ENCODE results near the gene TNS3. TPM values are rescaled to one million over a fixed set of nuclear protein-coding genes. Genes with fewer than 3 reads are reported as not detected.

TNS3 gene
- total RNA-seq, 2 donors from 2014 or later: 2.3 to 2.6 TPM

- Mint-ChIP-seq H3K4me1 (no peaks in the 10 kb centered on the region), H3K36me3 (ENCODE audit: low read depth) (no peaks in the 10 kb centered on the region), H3K27me3 (no peaks in the 10 kb centered on the region), H3K27ac (no peak overlapping the region), H3K4me3 (no peak overlapping the region)
- no peaks in the 10 kb centered on the region for H3K9me3 ChIP-seq (ENCODE audit: control insufficient read depth, low read length, poor library complexity, severe bottlenecking)
- ATAC-seq (no peak), DNase-seq (no peak)
Observed at GRCh38 chr7:47557317-47557693, 24.6 kb downstream of the TNS3 start.

- H3K4me3 Mint-ChIP-seq: no peak overlapping the region
Observed at GRCh38 chr7:47556511-47557180, 25.3 kb downstream of the TNS3 start.

GRCh38 chr7:47553309-47553708 is 28.6 kb downstream of the TNS3 start:
- H3K9me3 ChIP-seq (ENCODE audit: control insufficient read depth, low read length, poor library complexity, severe bottlenecking): no peaks in the 10 kb centered on the region
- Mint-ChIP-seq H3K27ac (no peak overlapping the region), H3K4me3 (no peak overlapping the region), H3K4me1 (no peaks in the 10 kb centered on the region), H3K27me3 (no peaks in the 10 kb centered on the region), H3K36me3 (ENCODE audit: low read depth) (no peaks in the 10 kb centered on the region)
- DNase-seq (no peak), ATAC-seq (no peak)

More at GRCh38 chr7:47556511-47557180, 25.3 kb downstream of the TNS3 start:
- no peaks in the 10 kb centered on the region for H3K9me3 ChIP-seq (ENCODE audit: control insufficient read depth, low read length, poor library complexity, severe bottlenecking)
- H3K4me1 Mint-ChIP-seq: no peaks in the 10 kb centered on the region
- H3K27me3 Mint-ChIP-seq: no peaks in the 10 kb centered on the region
- ATAC-seq (no peak), DNase-seq (no peak)
- no peak overlapping the region for H3K27ac Mint-ChIP-seq
- no peaks in the 10 kb centered on the region for H3K36me3 Mint-ChIP-seq (ENCODE audit: low read depth)

GRCh38 chr7:47552621-47553020 is 29.3 kb downstream of the TNS3 start:
- DNase-seq (no peak), ATAC-seq (no peak)
- Mint-ChIP-seq H3K36me3 (ENCODE audit: low read depth) (no peaks in the 10 kb centered on the region), H3K4me3 (no peak overlapping the region), H3K27me3 (no peaks in the 10 kb centered on the region), H3K27ac (no peak overlapping the region), H3K4me1 (no peaks in the 10 kb centered on the region)
- no peaks in the 10 kb centered on the region for H3K9me3 ChIP-seq (ENCODE audit: control insufficient read depth, low read length, poor library complexity, severe bottlenecking)

- no peak overlapping the region for H3K4me3 Mint-ChIP-seq
- no peaks in the 10 kb centered on the region for H3K9me3 ChIP-seq (ENCODE audit: control insufficient read depth, low read length, poor library complexity, severe bottlenecking)
- no peak overlapping the region for H3K27ac Mint-ChIP-seq
- no peaks in the 10 kb centered on the region for H3K27me3 Mint-ChIP-seq
- ATAC-seq (no peak), DNase-seq (no peak)
- no peaks in the 10 kb centered on the region for H3K4me1 Mint-ChIP-seq
- no peaks in the 10 kb centered on the region for H3K36me3 Mint-ChIP-seq (ENCODE audit: low read depth)
Observed at GRCh38 chr7:47551668-47552440, 30.1 kb downstream of the TNS3 start.

- Mint-ChIP-seq H3K27ac (no peak overlapping the region), H3K4me3 (no peak overlapping the region), H3K27me3 (no peaks in the 10 kb centered on the region), H3K36me3 (ENCODE audit: low read depth) (no peaks in the 10 kb centered on the region), H3K4me1 (no peaks in the 10 kb centered on the region)
- DNase-seq (no peak), ATAC-seq (no peak)
- H3K9me3 ChIP-seq (ENCODE audit: control insufficient read depth, low read length, poor library complexity, severe bottlenecking): no peaks in the 10 kb centered on the region
Observed at GRCh38 chr7:47550788-47551470, 31.0 kb downstream of the TNS3 start.

- H3K9me3 ChIP-seq (ENCODE audit: control insufficient read depth, low read length, poor library complexity, severe bottlenecking): no peaks in the 10 kb centered on the region
- no peaks in the 10 kb centered on the region for H3K27me3 Mint-ChIP-seq
- H3K4me1 Mint-ChIP-seq: no peaks in the 10 kb centered on the region
- no peak overlapping the region for H3K4me3 Mint-ChIP-seq
- H3K36me3 Mint-ChIP-seq (ENCODE audit: low read depth): no peaks in the 10 kb centered on the region
- DNase-seq (no peak), ATAC-seq (no peak)
- no peak overlapping the region for H3K27ac Mint-ChIP-seq
Observed at GRCh38 chr7:47549916-47550315, 32.0 kb downstream of the TNS3 start.

GRCh38 chr7:47549397-47549796 is 32.5 kb downstream of the TNS3 start:
- ATAC-seq: no peak
- Mint-ChIP-seq H3K4me3 (no peak overlapping the region), H3K27me3 (no peaks in the 10 kb centered on the region), H3K27ac (no peak overlapping the region), H3K4me1 (no peaks in the 10 kb centered on the region), H3K36me3 (ENCODE audit: low read depth) (no peaks in the 10 kb centered on the region)
- H3K9me3 ChIP-seq (ENCODE audit: control insufficient read depth, low read length, poor library complexity, severe bottlenecking): no peaks in the 10 kb centered on the region
- no peak for DNase-seq

GRCh38 chr7:47548546-47548945 is 33.4 kb downstream of the TNS3 start:
- no peaks in the 10 kb centered on the region for H3K9me3 ChIP-seq (ENCODE audit: control insufficient read depth, low read length, poor library complexity, severe bottlenecking)
- H3K27ac Mint-ChIP-seq: no peak overlapping the region
- ATAC-seq (no peak), DNase-seq (no peak)
- no peaks in the 10 kb centered on the region for H3K27me3 Mint-ChIP-seq
- H3K36me3 Mint-ChIP-seq (ENCODE audit: low read depth): no peaks in the 10 kb centered on the region
- H3K4me3 Mint-ChIP-seq: no peak overlapping the region
- H3K4me1 Mint-ChIP-seq: no peaks in the 10 kb centered on the region

GRCh38 chr7:47546733-47547494 is 35.0 kb downstream of the TNS3 start:
- DNase-seq (no peak), ATAC-seq (no peak)
- no peaks in the 10 kb centered on the region for H3K9me3 ChIP-seq (ENCODE audit: control insufficient read depth, low read length, poor library complexity, severe bottlenecking)
- no peak overlapping the region for H3K27ac Mint-ChIP-seq
- no peaks in the 10 kb centered on the region for H3K27me3 Mint-ChIP-seq
- no peaks in the 10 kb centered on the region for H3K4me1 Mint-ChIP-seq
- H3K36me3 Mint-ChIP-seq (ENCODE audit: low read depth): no peaks in the 10 kb centered on the region
- no peak overlapping the region for H3K4me3 Mint-ChIP-seq

GRCh38 chr7:47546171-47546570 is 35.7 kb downstream of the TNS3 start:
- H3K27me3 Mint-ChIP-seq: no peaks in the 10 kb centered on the region
- no peaks in the 10 kb centered on the region for H3K4me1 Mint-ChIP-seq

GRCh38 chr7:47544416-47544815 is 37.5 kb downstream of the TNS3 start:
- H3K4me1 Mint-ChIP-seq: no peaks in the 10 kb centered on the region
- H3K27me3 Mint-ChIP-seq: no peaks in the 10 kb centered on the region
- ATAC-seq: no peak
- no peaks in the 10 kb centered on the region for H3K9me3 ChIP-seq (ENCODE audit: control insufficient read depth, low read length, poor library complexity, severe bottlenecking)
- no peaks in the 10 kb centered on the region for H3K36me3 Mint-ChIP-seq (ENCODE audit: low read depth)
- H3K27ac Mint-ChIP-seq: no peak overlapping the region
- DNase-seq: no peak
- no peak overlapping the region for H3K4me3 Mint-ChIP-seq

More at GRCh38 chr7:47546171-47546570, 35.7 kb downstream of the TNS3 start:
- no peaks in the 10 kb centered on the region for H3K9me3 ChIP-seq (ENCODE audit: control insufficient read depth, low read length, poor library complexity, severe bottlenecking)
- no peaks in the 10 kb centered on the region for H3K36me3 Mint-ChIP-seq (ENCODE audit: low read depth)
- DNase-seq: no peak
- no peak overlapping the region for H3K4me3 Mint-ChIP-seq
- no peak overlapping the region for H3K27ac Mint-ChIP-seq
- no peak for ATAC-seq

- Mint-ChIP-seq H3K4me3 (no peak overlapping the region), H3K27ac (no peak overlapping the region), H3K4me1 (no peaks in the 10 kb centered on the region), H3K27me3 (no peaks in the 10 kb centered on the region), H3K36me3 (ENCODE audit: low read depth) (no peaks in the 10 kb centered on the region)
- H3K9me3 ChIP-seq (ENCODE audit: control insufficient read depth, low read length, poor library complexity, severe bottlenecking): no peaks in the 10 kb centered on the region
- DNase-seq: no peak
- ATAC-seq: peak; percentile 18
Observed at GRCh38 chr7:47543714-47544113, 38.2 kb downstream of the TNS3 start.

Data from T-helper 17 cell (primary cell).